Measurements from ENCODE around the gene ZNF14.

DNA sequence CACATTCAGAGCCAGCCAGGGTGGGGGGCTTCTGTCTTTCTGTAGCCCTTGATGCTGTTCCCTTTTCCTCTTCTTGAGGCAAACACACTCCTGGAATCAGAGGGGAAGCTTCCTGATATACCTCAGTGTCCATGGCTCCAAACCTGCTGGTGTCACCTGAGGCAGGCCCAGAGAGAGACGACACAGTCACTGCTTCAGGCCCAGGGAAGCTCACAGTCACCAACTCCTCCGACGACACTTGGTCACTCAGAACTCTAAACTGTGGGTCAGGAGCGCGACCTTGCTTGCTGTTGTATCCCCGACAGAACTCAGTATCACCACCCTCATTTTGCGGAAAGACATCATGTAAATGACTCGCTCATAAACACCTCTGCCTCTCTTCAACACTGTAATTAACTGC is 70.6 kb downstream of the ZNF14 start:
- TF ChIP-seq SIN3A (IDR thresholded peaks at IDR 0.05; ENCODE audit: borderline replicate concordance, insufficient read depth, low read depth, low read length) = no peak
- TF ChIP-seq, protein P1, sequence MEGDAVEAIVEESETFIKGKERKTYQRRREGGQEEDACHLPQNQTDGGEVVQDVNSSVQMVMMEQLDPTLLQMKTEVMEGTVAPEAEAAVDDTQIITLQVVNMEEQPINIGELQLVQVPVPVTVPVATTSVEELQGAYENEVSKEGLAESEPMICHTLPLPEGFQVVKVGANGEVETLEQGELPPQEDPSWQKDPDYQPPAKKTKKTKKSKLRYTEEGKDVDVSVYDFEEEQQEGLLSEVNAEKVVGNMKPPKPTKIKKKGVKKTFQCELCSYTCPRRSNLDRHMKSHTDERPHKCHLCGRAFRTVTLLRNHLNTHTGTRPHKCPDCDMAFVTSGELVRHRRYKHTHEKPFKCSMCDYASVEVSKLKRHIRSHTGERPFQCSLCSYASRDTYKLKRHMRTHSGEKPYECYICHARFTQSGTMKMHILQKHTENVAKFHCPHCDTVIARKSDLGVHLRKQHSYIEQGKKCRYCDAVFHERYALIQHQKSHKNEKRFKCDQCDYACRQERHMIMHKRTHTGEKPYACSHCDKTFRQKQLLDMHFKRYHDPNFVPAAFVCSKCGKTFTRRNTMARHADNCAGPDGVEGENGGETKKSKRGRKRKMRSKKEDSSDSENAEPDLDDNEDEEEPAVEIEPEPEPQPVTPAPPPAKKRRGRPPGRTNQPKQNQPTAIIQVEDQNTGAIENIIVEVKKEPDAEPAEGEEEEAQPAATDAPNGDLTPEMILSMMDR (IDR thresholded peaks at IDR 0.05) = no peak
- TF ChIP-seq TCF7L2 (IDR thresholded peaks at IDR 0.05; ENCODE audit: low read depth, low read length) = no peak

Data from Panc1 (cell line).